PC-3 (cell line): ENCODE data around the gene SMCR8. TPM values are rescaled to one million over a fixed set of nuclear protein-coding genes. Genes with fewer than 3 reads are reported as not detected.

Experiments used
- ATAC-seq: fragments of 200-7000 bp; cut with Tn5 transposase; 2 replicates; pipeline ENCODE4 v1.9.1; 2020; ENCODE audit warnings: mild to moderate bottlenecking, moderate library complexity
- BruUV-seq: library from RNA; stranded (reverse); fragments of 400-500 nt; replicated peaks from 2 replicates; lab custom pipeline; 2021; lab: Mats Ljungman, UMichigan
- CTCF ChIA-PET: fragments of 300-600 bp; sonication (Branson Sonifier 250); formaldehyde crosslinking; loops from one replicate; lab custom pipeline; 2022; ENCODE audit warnings: antibody characterized with exemption; lab: Charles Lee
- POLR2A ChIA-PET: fragments of 300-600 bp; sonication (Branson Sonifier 250); formaldehyde crosslinking; loops from one replicate; lab custom pipeline; 2022; ENCODE audit warnings: antibody characterized with exemption; ENCODE audit not compliant: unreplicated experiment; lab: Charles Lee
- DNase-seq: peaks from one replicate; pipeline ENCODE4 v3.0.0-alpha.2; 2015
- H2AFZ ChIP-seq: fragments of 300-600 bp; sonication (generic); 2 replicates; pipeline ENCODE4 v1.6.0; 2016; ENCODE audit warnings: antibody characterized with exemption, low read length
- H3F3A ChIP-seq: fragments of 300-600 bp; sonication (generic); one replicate; pipeline ENCODE4 v1.6.0; 2017; ENCODE audit warnings: antibody characterized with exemption, low read length, control low read depth, mild to moderate bottlenecking; ENCODE audit not compliant: unreplicated experiment
- H3K27ac ChIP-seq: fragments of 300-600 bp; sonication (generic); 2 replicates; pipeline ENCODE4 v1.5.1; 2016; ENCODE audit warnings: mild to moderate bottlenecking, low read length
- H3K27me3 ChIP-seq: fragments of 300-600 bp; sonication (generic); 2 replicates; pipeline ENCODE4 v1.6.1; 2016; ENCODE audit warnings: low read length, mixed read lengths
- H3K36me3 ChIP-seq: fragments of 300-600 bp; sonication (generic); 2 replicates; pipeline ENCODE4 v1.6.1; 2016; ENCODE audit warnings: low read depth, mixed run types, low read length, mixed read lengths
- H3K4me1 ChIP-seq: fragments of 300-600 bp; sonication (generic); 2 replicates; pipeline ENCODE4 v1.5.1; 2016; ENCODE audit warnings: low read length; ENCODE audit not compliant: insufficient read depth
- H3K4me2 ChIP-seq: fragments of 300-600 bp; sonication (generic); 2 replicates; pipeline ENCODE4 v1.6.0; 2016; ENCODE audit warnings: low read length
- H3K4me3 ChIP-seq: fragments of 300-600 bp; sonication (generic); 2 replicates; pipeline ENCODE4 v1.5.1; 2016; ENCODE audit warnings: mild to moderate bottlenecking, low read length, mixed read lengths
- H3K79me2 ChIP-seq: fragments of 300-600 bp; sonication (generic); 2 replicates; pipeline ENCODE4 v1.6.1; 2017; ENCODE audit warnings: low read length, mixed read lengths
- H3K9ac ChIP-seq: fragments of 300-600 bp; sonication (generic); 2 replicates; pipeline ENCODE4 v1.6.0; 2016; ENCODE audit warnings: mild to moderate bottlenecking, low read length
- H3K9me2 ChIP-seq: fragments of 300-600 bp; sonication (generic); replicated peaks from 2 replicates; pipeline ENCODE4 v1.6.1; 2016; ENCODE audit warnings: mixed run types, low read length, mixed read lengths
- H3K9me3 ChIP-seq: fragments of 300-600 bp; sonication (generic); 2 replicates; pipeline ENCODE4 v1.6.1; 2016; ENCODE audit warnings: low read length, mixed read lengths
- H4K20me1 ChIP-seq: fragments of 300-600 bp; sonication (generic); 2 replicates; pipeline ENCODE4 v1.6.1; 2016; ENCODE audit warnings: low read length, mixed read lengths
- EZH2 ChIP-seq: fragments of 300-600 bp; sonication (generic); IDR thresholded peaks from one replicate; pipeline ENCODE4 v1.6.1; 2017; ENCODE audit warnings: antibody characterized with exemption, mild to moderate bottlenecking, low read length; ENCODE audit not compliant: unreplicated experiment
- EZH2phosphoT487 ChIP-seq: fragments of 300-600 bp; sonication (generic); IDR thresholded peaks from 2 replicates; pipeline ENCODE4 v1.6.1; 2018; ENCODE audit warnings: mild to moderate bottlenecking, antibody characterized with exemption, low read length, borderline replicate concordance
- intact Hi-C: fragments of 100-400 bp; cut with micrococcal nuclease; formaldehyde crosslinking; loops from 2 replicates; pipeline ENCODE4 v1.9.0; 2023
- total RNA-seq: library from RNA; depleted of rRNA; stranded (reverse); fragments of >200 nt; gene quantifications from 2 replicates; pipeline ENCODE4 v1.2.3, GENCODE V29; 2014
- TF ChIP-seq, protein P1 (sequence below): fragments of 300-600 bp; sonication (generic); conservative IDR thresholded peaks from 2 replicates; pipeline ENCODE4 v1.5.1; 2017; ENCODE audit warnings: antibody characterized with exemption, low read depth, mild to moderate bottlenecking, low read length

SMCR8 gene
- total RNA-seq, 1 experiment from 2014 or later, result 20.4 TPM

DNA sequence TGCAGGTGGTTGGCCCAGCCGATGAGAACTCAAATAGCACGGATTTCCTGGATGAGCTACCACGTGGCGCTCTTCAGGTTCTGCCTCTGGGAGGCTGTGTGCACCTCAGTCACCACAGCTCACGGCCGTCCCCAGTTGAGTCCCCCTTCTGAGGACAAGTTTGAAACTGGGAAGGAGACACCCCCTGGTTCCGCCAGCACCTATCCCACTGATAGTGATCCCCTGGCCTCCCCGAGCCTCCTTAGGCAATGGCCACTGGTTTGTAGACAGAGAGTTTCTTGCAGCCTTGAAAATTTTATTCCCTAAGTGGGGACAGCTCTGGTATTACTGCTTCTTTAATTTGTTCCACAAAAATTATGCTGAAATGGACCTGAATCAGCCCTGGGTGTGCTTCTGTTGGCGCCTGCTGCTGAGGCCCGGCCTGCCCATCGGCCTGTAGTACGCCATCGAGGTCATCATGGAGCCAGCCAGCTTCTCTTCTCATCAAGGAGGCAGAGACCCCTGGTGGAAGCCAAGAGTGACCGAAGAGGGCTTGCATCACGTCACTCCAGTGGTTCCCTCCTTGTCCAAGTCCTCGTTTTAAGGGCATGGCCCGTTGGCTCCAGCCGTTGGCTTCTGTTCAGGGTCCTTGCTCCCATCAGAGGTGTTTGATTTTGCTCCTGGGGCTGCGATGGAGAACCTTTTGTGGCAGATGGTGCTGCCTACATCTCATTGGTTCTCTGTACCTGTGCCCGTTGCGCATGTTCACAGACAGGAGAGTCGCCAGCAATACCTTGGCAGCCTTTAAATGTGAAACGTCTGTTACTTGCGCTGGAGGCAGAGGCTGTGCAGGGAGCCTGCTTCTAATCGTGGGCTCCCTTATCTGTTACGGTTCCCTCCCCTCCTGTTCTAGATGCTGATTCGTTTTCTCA, 9.3 kb downstream of the SMCR8 start:
- no peak overlapping the region for H3K4me3 ChIP-seq
- peaks cover 8% of the 10 kb centered on the region; the same call in 1 of the 2 replicates for H3K4me1 ChIP-seq
- DNase-seq, result no peak
- TF ChIP-seq EZH2, result no peak
- no peak for TF ChIP-seq EZH2phosphoT487
- TF ChIP-seq, protein P1, sequence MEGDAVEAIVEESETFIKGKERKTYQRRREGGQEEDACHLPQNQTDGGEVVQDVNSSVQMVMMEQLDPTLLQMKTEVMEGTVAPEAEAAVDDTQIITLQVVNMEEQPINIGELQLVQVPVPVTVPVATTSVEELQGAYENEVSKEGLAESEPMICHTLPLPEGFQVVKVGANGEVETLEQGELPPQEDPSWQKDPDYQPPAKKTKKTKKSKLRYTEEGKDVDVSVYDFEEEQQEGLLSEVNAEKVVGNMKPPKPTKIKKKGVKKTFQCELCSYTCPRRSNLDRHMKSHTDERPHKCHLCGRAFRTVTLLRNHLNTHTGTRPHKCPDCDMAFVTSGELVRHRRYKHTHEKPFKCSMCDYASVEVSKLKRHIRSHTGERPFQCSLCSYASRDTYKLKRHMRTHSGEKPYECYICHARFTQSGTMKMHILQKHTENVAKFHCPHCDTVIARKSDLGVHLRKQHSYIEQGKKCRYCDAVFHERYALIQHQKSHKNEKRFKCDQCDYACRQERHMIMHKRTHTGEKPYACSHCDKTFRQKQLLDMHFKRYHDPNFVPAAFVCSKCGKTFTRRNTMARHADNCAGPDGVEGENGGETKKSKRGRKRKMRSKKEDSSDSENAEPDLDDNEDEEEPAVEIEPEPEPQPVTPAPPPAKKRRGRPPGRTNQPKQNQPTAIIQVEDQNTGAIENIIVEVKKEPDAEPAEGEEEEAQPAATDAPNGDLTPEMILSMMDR, result no peak
- H3K79me2 ChIP-seq, result peaks cover 23% of the 10 kb centered on the region
- H3K9ac ChIP-seq, result no peak overlapping the region
- no peaks in the 10 kb centered on the region for H3K9me3 ChIP-seq
- H4K20me1 ChIP-seq, result peaks cover under 1% of the 10 kb centered on the region; the same call in 1 of the 2 replicates
- POLR2A ChIA-PET, result interaction anchor here (0.7 kb wide), 1 partner anchor 10 kb away, joined by 3 read pairs; the partner anchor contains the start of gene TOP3A
- H3F3A ChIP-seq, result no peaks in the 10 kb centered on the region
- H3K4me2 ChIP-seq, result no peak overlapping the region
- CTCF ChIA-PET, result interaction anchor here (0.6 kb wide), 1 partner anchor 218 kb away, joined by 3 read pairs; no protein-coding TSS in a partner anchor
- intact Hi-C loops, result no loop called here
- BruUV-seq, result no TSS peak
- peaks cover 29% of the 10 kb centered on the region for H3K36me3 ChIP-seq
- no peaks in the 10 kb centered on the region for H3K9me2 ChIP-seq
- H3K27ac ChIP-seq, result no peak overlapping the region
- ATAC-seq, result no peak
- H3K27me3 ChIP-seq, result no peaks in the 10 kb centered on the region
- no peak overlapping the region for H2AFZ ChIP-seq

- no peaks in the 10 kb centered on the region for H3K9me2 ChIP-seq
- H3K36me3 ChIP-seq, result peaks cover 34% of the 10 kb centered on the region
- TF ChIP-seq EZH2 (no peak), EZH2phosphoT487 (no peak)
- TF ChIP-seq, protein P1, result no peak
- POLR2A ChIA-PET, result no interaction called here
- intact Hi-C loops, result no loop called here
- H3K9ac ChIP-seq, result no peak overlapping the region
- no peak overlapping the region for H3K27ac ChIP-seq
- H2AFZ ChIP-seq, result no peak overlapping the region
- no peaks in the 10 kb centered on the region for H3K4me1 ChIP-seq
- DNase-seq (no peak), ATAC-seq (no peak)
- CTCF ChIA-PET, result no interaction called here
- H3K4me2 ChIP-seq, result no peak overlapping the region
- BruUV-seq, result no TSS peak
- no peaks in the 10 kb centered on the region for H3F3A ChIP-seq
- H3K9me3 ChIP-seq, result no peaks in the 10 kb centered on the region
- no peaks in the 10 kb centered on the region for H3K27me3 ChIP-seq
- peaks cover 8% of the 10 kb centered on the region for H3K79me2 ChIP-seq
- no peaks in the 10 kb centered on the region for H4K20me1 ChIP-seq
- H3K4me3 ChIP-seq, result no peak overlapping the region
Measured at GRCh38 chr17:18326039-18326438, 10.9 kb downstream of the SMCR8 start.

DNA sequence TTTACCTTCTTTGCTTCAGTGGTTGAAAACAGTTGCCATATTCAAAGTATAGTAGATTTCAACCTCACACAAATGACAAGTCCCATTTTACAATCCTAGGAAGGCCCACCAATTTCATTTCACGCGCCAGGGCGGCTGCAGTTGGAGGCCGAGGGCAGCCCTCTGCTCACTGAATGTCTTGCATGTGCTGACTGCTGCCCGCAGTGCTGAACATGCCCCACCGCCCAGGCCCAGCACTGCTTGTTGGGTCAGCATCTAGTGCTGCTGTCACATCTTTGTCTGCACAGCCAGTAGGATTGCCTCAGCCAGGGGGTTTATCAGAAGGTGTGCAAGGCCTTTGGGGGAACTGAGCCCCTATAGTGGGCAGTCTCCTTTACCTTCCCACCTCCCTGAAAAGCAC, 11.5 kb downstream of the SMCR8 start:
- no peak overlapping the region for H3K9ac ChIP-seq
- no peak for ATAC-seq
- BruUV-seq, result no TSS peak
- no peak for DNase-seq
- intact Hi-C loops, result no loop called here
- POLR2A ChIA-PET, result no interaction called here
- no peaks in the 10 kb centered on the region for H3K4me1 ChIP-seq
- H3K27me3 ChIP-seq, result no peaks in the 10 kb centered on the region
- no peaks in the 10 kb centered on the region for H4K20me1 ChIP-seq
- TF ChIP-seq, protein P1, result no peak
- TF ChIP-seq EZH2 (no peak), EZH2phosphoT487 (no peak)
- CTCF ChIA-PET, result no interaction called here
- peaks cover 2% of the 10 kb centered on the region; the same call in 1 of the 2 replicates for H3K79me2 ChIP-seq
- H3F3A ChIP-seq, result no peaks in the 10 kb centered on the region
- H3K36me3 ChIP-seq, result peaks cover 34% of the 10 kb centered on the region
- no peak overlapping the region for H3K4me2 ChIP-seq
- H3K9me2 ChIP-seq, result no peaks in the 10 kb centered on the region
- no peak overlapping the region for H2AFZ ChIP-seq
- H3K4me3 ChIP-seq, result no peak overlapping the region
- no peaks in the 10 kb centered on the region for H3K9me3 ChIP-seq
- no peak overlapping the region for H3K27ac ChIP-seq
